ENCODE results near the gene FGD2. TPM values are rescaled to one million over a fixed set of nuclear protein-coding genes. Genes with fewer than 3 reads are reported as not detected.

FGD2 gene
- total and polyA plus RNA-seq, 10 of the 15 experiments (the other 5 are each of a cell fraction or from before 2014, with no cell fraction given) = 5.2 to 88.1 (median 33.2) TPM

GRCh38 chr6:37074053-37074827, 68.8 kb downstream of the FGD2 start (continued):
- TF ChIP-seq ZBTB33 (IDR thresholded peaks at IDR 0.05) = no peak
- TF ChIP-seq JUND (IDR thresholded peaks at IDR 0.05; ENCODE audit: low read depth, low read length) = no peak
- no peak for TF ChIP-seq BCLAF1 (IDR thresholded peaks at IDR 0.05)
- no peak for TF ChIP-seq RAD21 (IDR thresholded peaks at IDR 0.05; ENCODE audit: insufficient read depth, low read depth, low read length)
